Nephron progenitor cell (in vitro differentiated cells): Measurements from ENCODE around the gene LAMB3.

Experiments
- DNase-seq: peaks from one replicate; pipeline ENCODE4 v3.0.0; 2021
- H3K27ac Mint-ChIP-seq: 2 replicates; pipeline ENCODE4 v1.8.0; 2021; ENCODE audit warnings: mild to moderate bottlenecking, moderate library complexity, mixed read lengths
- H3K27me3 Mint-ChIP-seq: 2 replicates; pipeline ENCODE4 v1.8.0; 2021; ENCODE audit warnings: mild to moderate bottlenecking, low read depth, mixed read lengths; ENCODE audit not compliant: poor library complexity
- H3K36me3 Mint-ChIP-seq: 2 replicates; pipeline ENCODE4 v1.8.0; 2021; ENCODE audit warnings: low read depth, mixed read lengths
- H3K4me1 Mint-ChIP-seq: 2 replicates; pipeline ENCODE4 v1.8.0; 2021; ENCODE audit warnings: mixed read lengths
- H3K4me3 Mint-ChIP-seq: 2 replicates; pipeline ENCODE4 v1.8.0; 2021; ENCODE audit warnings: mild to moderate bottlenecking, moderate library complexity, mixed read lengths
- H3K9me3 Mint-ChIP-seq: 2 replicates; pipeline ENCODE4 v1.8.0; 2021; ENCODE audit warnings: mild to moderate bottlenecking, moderate library complexity, mixed read lengths
- TF ChIP-seq, protein P1 (sequence below): fragments of 200-600 bp; sonication (generic); IDR thresholded peaks from 2 replicates; pipeline ENCODE4 v1.5.0; 2021; ENCODE audit warnings: antibody characterized with exemption

Gene LAMB3

GRCh38 chr1:209589440-209589839, 62.8 kb downstream of the LAMB3 start:
- TF ChIP-seq, protein P1, sequence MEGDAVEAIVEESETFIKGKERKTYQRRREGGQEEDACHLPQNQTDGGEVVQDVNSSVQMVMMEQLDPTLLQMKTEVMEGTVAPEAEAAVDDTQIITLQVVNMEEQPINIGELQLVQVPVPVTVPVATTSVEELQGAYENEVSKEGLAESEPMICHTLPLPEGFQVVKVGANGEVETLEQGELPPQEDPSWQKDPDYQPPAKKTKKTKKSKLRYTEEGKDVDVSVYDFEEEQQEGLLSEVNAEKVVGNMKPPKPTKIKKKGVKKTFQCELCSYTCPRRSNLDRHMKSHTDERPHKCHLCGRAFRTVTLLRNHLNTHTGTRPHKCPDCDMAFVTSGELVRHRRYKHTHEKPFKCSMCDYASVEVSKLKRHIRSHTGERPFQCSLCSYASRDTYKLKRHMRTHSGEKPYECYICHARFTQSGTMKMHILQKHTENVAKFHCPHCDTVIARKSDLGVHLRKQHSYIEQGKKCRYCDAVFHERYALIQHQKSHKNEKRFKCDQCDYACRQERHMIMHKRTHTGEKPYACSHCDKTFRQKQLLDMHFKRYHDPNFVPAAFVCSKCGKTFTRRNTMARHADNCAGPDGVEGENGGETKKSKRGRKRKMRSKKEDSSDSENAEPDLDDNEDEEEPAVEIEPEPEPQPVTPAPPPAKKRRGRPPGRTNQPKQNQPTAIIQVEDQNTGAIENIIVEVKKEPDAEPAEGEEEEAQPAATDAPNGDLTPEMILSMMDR = no peak
- Mint-ChIP-seq H3K27ac (no peak overlapping the region), H3K4me3 (no peak overlapping the region), H3K27me3 (peaks cover 37% of the 10 kb centered on the region), H3K36me3 (no peaks in the 10 kb centered on the region), H3K9me3 (no peaks in the 10 kb centered on the region), H3K4me1 (peaks cover 27% of the 10 kb centered on the region)
- DNase-seq = no peak

DNA sequence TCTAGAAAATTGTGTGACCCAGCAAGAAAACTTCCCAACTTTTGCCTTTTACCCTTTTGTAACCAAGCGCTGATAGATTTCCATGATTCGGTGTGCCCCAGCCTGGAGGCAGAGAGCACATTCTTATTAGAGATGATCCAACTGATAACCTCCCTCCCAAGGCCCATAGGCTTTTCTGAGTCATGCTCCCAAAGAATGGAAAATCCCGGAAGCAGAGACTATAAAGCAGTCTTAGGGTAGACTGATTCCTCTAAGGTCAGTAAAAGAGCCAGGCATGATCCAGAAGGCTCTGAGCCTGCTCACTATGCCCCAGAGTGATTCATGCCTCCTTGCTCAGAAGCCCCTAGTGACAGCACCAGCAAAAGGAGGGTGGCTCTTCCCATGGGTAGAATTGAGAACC, 64.4 kb downstream of the LAMB3 start:
- H3K36me3 Mint-ChIP-seq = no peaks in the 10 kb centered on the region
- no peak overlapping the region for H3K4me3 Mint-ChIP-seq
- H3K27ac Mint-ChIP-seq = no peak overlapping the region
- no peaks in the 10 kb centered on the region for H3K9me3 Mint-ChIP-seq
- peaks cover 16% of the 10 kb centered on the region for H3K4me1 Mint-ChIP-seq
- TF ChIP-seq, protein P1 = no peak
- H3K27me3 Mint-ChIP-seq = peaks cover 31% of the 10 kb centered on the region
- DNase-seq = no peak

DNA sequence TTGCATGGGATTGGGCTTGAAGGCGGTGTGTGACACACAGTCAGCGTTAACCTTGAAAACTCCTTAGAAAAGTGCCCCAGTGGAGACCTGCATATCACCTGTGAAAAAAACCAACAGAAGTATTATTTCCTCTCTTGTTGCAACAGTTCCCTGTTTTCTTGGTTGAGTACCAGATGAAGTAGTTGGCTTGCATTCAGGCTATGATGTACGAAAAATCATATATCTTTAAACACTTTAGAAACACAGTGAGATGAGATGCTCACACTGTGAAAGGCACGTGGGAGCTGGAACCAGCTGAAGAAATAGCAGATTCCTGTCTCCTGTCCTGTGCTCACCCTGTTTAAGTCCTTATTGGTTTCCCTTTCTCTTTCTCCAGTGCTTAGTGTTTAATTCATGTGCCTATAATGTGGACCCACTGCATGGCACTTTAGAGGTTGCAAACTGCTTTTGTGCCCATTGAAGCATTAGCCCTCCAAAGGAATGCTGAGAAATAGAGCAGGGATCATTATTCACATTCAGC, 65.9 kb downstream of the LAMB3 start:
- DNase-seq = no peak
- TF ChIP-seq, protein P1 = no peak
- Mint-ChIP-seq H3K4me3 (no peak overlapping the region), H3K9me3 (no peaks in the 10 kb centered on the region), H3K27ac (no peak overlapping the region), H3K36me3 (no peaks in the 10 kb centered on the region), H3K4me1 (peaks cover 16% of the 10 kb centered on the region), H3K27me3 (peaks cover 27% of the 10 kb centered on the region)

- Mint-ChIP-seq H3K4me1 (peaks cover 16% of the 10 kb centered on the region), H3K9me3 (no peaks in the 10 kb centered on the region), H3K27ac (no peak overlapping the region), H3K36me3 (no peaks in the 10 kb centered on the region), H3K4me3 (no peak overlapping the region), H3K27me3 (peaks cover 27% of the 10 kb centered on the region)
- DNase-seq = peak; percentile 71
- TF ChIP-seq, protein P1 = no peak
Observed at GRCh38 chr1:209585672-209586071, 66.6 kb downstream of the LAMB3 start.

DNA sequence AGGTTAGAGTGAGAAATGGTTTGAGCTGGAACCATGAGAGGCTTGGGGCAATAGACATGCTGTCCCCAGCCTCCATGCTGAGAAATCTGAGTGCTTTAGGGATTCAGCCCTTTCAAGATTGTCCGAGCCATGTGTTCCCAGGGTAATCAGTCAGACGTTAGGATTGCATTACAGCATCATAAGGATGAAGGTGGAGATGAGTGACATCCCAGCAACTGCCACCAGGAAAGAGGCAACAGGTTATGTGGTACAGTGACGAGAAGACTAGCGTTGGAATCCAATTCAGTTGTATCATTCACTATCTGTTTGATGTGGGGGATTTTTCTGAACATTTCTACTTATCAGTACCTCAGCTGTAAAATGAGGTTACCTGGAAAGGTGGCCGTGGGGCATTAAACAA, 67.0 kb downstream of the LAMB3 start:
- no peaks in the 10 kb centered on the region for H3K36me3 Mint-ChIP-seq
- peaks cover 13% of the 10 kb centered on the region for H3K4me1 Mint-ChIP-seq
- H3K27ac Mint-ChIP-seq = no peak overlapping the region
- H3K27me3 Mint-ChIP-seq = peaks cover 24% of the 10 kb centered on the region
- H3K9me3 Mint-ChIP-seq = no peaks in the 10 kb centered on the region
- TF ChIP-seq, protein P1 = no peak
- DNase-seq = no peak
- no peak overlapping the region for H3K4me3 Mint-ChIP-seq

- no peak overlapping the region for H3K27ac Mint-ChIP-seq
- peaks cover 23% of the 10 kb centered on the region for H3K27me3 Mint-ChIP-seq
- no peak overlapping the region for H3K4me3 Mint-ChIP-seq
- H3K4me1 Mint-ChIP-seq = peaks cover 9% of the 10 kb centered on the region
- TF ChIP-seq, protein P1 = no peak
- peak; percentile 13 for DNase-seq
- H3K36me3 Mint-ChIP-seq = no peaks in the 10 kb centered on the region
- H3K9me3 Mint-ChIP-seq = no peaks in the 10 kb centered on the region
Observed at GRCh38 chr1:209584231-209584672, 68.0 kb downstream of the LAMB3 start.
